Measurements from ENCODE around the gene NT5C1A.

DNA sequence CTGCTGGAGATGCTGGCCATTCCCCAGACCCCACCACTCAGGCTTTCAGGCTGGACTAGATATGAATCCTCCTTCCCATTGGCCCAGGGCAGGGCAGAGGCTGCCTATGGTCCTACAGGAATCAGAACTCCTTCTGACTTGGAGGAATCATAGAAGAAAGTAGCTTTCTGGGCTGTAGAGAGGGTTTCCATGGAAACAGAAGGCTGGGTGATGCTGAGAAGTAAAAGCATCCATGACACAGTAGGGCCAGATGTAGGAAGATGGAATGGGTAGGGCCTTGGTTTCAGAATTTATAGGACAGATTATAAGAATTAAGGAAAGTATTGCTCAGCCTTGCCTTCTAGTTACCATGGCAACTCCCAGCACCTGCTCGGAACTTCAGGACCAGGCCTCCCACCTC is 9.0 kb downstream of the NT5C1A start:
- TF ChIP-seq GATA2 (IDR thresholded peaks at IDR 0.05; ENCODE audit: low read depth, low read length) (no peak), GATA3 (IDR thresholded peaks at IDR 0.05; ENCODE audit: low read depth, low read length) (no peak)
